HepG2 (cell line): Measurements from ENCODE around the gene RCOR1. TPM values are rescaled to one million over a fixed set of nuclear protein-coding genes. Genes with fewer than 3 reads are reported as not detected.

Experiments
- ATAC-seq: fragments of 200-7000 bp; cut with Tn5 transposase; 3 replicates; pipeline ENCODE4 v1.9.1; 2020; ENCODE audit warnings: mild to moderate bottlenecking, moderate library complexity
- BruUV-seq: library from RNA; stranded (reverse); fragments of 400-500 nt; replicated peaks from 2 replicates; lab custom pipeline; 2021; lab: Mats Ljungman, UMichigan
- CTCF ChIA-PET: fragments of 300-600 bp; formaldehyde crosslinking; extraction: SDS; loops from one replicate; lab custom pipeline; 2021; ENCODE audit warnings: low total read pairs, inconsistent platforms, low intra/inter-chr PET ratio; lab: Yijun Ruan, JAX
- POLR2A ChIA-PET: fragments of 350-600 bp; sonication (Branson Sonifier 250); formaldehyde crosslinking; loops from one replicate; lab custom pipeline; 2020; ENCODE audit warnings: antibody characterized with exemption, inconsistent platforms; lab: Yijun Ruan, JAX
- DNase-seq: peaks from one replicate; pipeline ENCODE4 v3.0.0-alpha.2; 2015; ENCODE audit warnings: low spot score
- FAIRE-seq: peaks from 3 replicates; lab custom pipeline; 2011; peaks lifted over from hg19 to GRCh38; lab: Jason Lieb, UNC
- H2AFZ ChIP-seq: one replicate; pipeline ENCODE4 v1.6.1; 2011; ENCODE audit warnings: low read length, inconsistent platforms
- H3K27ac ChIP-seq: fragments of 300-600 bp; 3 replicates; pipeline ENCODE4 v1.8.0; 2011; ENCODE audit warnings: mixed run types, mild to moderate bottlenecking, mixed read lengths, low read length, inconsistent platforms; ENCODE audit not compliant: insufficient read depth; ENCODE audit errors: extremely low read length
- H3K27me3 ChIP-seq, 2 experiments: fragments of 200-600 bp in 1 of 2; 2 replicates in 1 of 2; 3 replicates in 1 of 2; pipeline versions ENCODE4 v1.6.0 to v1.8.0; 2011; ENCODE audit warnings: low read length in 2 of 2, mild to moderate bottlenecking in 2 of 2, moderate library complexity in 2 of 2, inconsistent platforms in 1 of 2; ENCODE audit not compliant: insufficient read depth in 2 of 2, control insufficient read depth in 1 of 2
- H3K36me3 ChIP-seq, 2 experiments: fragments of 200-600 bp in 1 of 2; replicated peaks in 1 of 2; 2 replicates in 1 of 2; 3 replicates in 1 of 2; pipeline versions ENCODE4 v1.5.1 to v1.8.0; 2011; ENCODE audit warnings: low read length in 2 of 2, inconsistent platforms in 1 of 2; ENCODE audit not compliant: insufficient read depth in 2 of 2, control insufficient read depth in 1 of 2
- H3K4me1 ChIP-seq: 2 replicates; pipeline ENCODE4 v1.5.1; 2012; ENCODE audit warnings: low read length, inconsistent platforms; ENCODE audit not compliant: insufficient read depth
- H3K4me2 ChIP-seq: 2 replicates; pipeline ENCODE4 v1.6.0; 2011; ENCODE audit warnings: low read depth, low read length, inconsistent platforms
- H3K4me3 ChIP-seq, 3 experiments: fragments of 200-600 bp in 1 of 3; sonication (generic), shearing (Covaris generic) in 1 of 3; replicated peaks in 1 of 3; 2 replicates each; pipeline ENCODE4 v1.5.1; 2011 to 2016; ENCODE audit warnings: low read length in 3 of 3, inconsistent platforms in 2 of 3, low read depth in 2 of 3, mild to moderate bottlenecking in 2 of 3, control low read depth in 1 of 3, mixed read lengths in 1 of 3; ENCODE audit not compliant: insufficient read depth in 1 of 3
- H3K79me2 ChIP-seq: one replicate; pipeline ENCODE4 v1.6.1; 2011; ENCODE audit warnings: low read length, inconsistent platforms; ENCODE audit not compliant: insufficient read depth
- H3K9ac ChIP-seq: 2 replicates; pipeline ENCODE4 v1.6.0; 2011; ENCODE audit warnings: mild to moderate bottlenecking, low read depth, low read length, inconsistent platforms; ENCODE audit not compliant: insufficient read depth
- H3K9me3 ChIP-seq: 2 replicates; pipeline ENCODE4 v1.5.1; 2012; ENCODE audit warnings: mild to moderate bottlenecking, low read length
- H4K20me1 ChIP-seq: 2 replicates; pipeline ENCODE4 v1.6.0; 2011; ENCODE audit warnings: inconsistent platforms, mild to moderate bottlenecking, low read length, moderate library complexity; ENCODE audit not compliant: insufficient read depth
- AGO1 ChIP-seq: fragments of 200-400 bp; formaldehyde crosslinking; IDR thresholded peaks from 2 replicates; pipeline ENCODE4 v1.6.1; 2017; ENCODE audit warnings: mild to moderate bottlenecking, low read depth, low read length, moderate library complexity; ENCODE audit not compliant: poor library complexity, severe bottlenecking
- ETV5 ChIP-seq: IDR thresholded peaks from 2 replicates; pipeline ENCODE4 v1.6.1; 2018; ENCODE audit warnings: missing biosample characterization, missing genetic modification reagents, inconsistent platforms, borderline replicate concordance
- NFIC ChIP-seq: IDR thresholded peaks from 2 replicates; pipeline ENCODE4 v1.6.1; 2012; ENCODE audit warnings: mild to moderate bottlenecking, low read length, inconsistent platforms
- TAF1 ChIP-seq: sonication (generic); formaldehyde crosslinking; IDR thresholded peaks from 2 replicates; pipeline ENCODE4 v1.4.0; 2020; ENCODE audit warnings: missing genetic modification reagents
- ZNF234 ChIP-seq: sonication (generic); formaldehyde crosslinking; conservative IDR thresholded peaks from 2 replicates; pipeline ENCODE4 v1.5.1; 2020; ENCODE audit warnings: mild to moderate bottlenecking, missing genetic modification reagents
- ZNF597 ChIP-seq: sonication (generic); formaldehyde crosslinking; IDR thresholded peaks from 2 replicates; pipeline ENCODE4 v1.5.0; 2020; ENCODE audit warnings: missing genetic modification reagents
- ZNF777 ChIP-seq: sonication (generic); formaldehyde crosslinking; IDR thresholded peaks from 2 replicates; pipeline ENCODE4 v1.4.0; 2020; ENCODE audit warnings: missing genetic modification reagents
- WGBS: methylation state at CpG from one replicate; pipeline ENCODE4 v1.1.6; 2017; ENCODE audit warnings: low lambda C conversion rate; 5-methylcytosine and 5-hydroxymethylcytosine counted together
- in situ Hi-C: cut with HindIII; loops from 2 replicates; pipeline ENCODE4 v1.10.0; 2017; ENCODE audit warnings: low pct_unique_long_range_greater_than_20kb; ENCODE audit not compliant: extremely low pct_ligation_motif_present
- intact Hi-C: fragments of 100-400 bp; cut with micrococcal nuclease; formaldehyde crosslinking; loops from one replicate; pipeline ENCODE4 v1.10.0; 2022; ENCODE audit not compliant: unreplicated experiment
- polyA plus RNA-seq, 8 experiments: library from polyadenylated mRNA; depleted of rRNA in 3 of 8; stranded (reverse) in 7 of 8; unstranded in 1 of 8; fragments of >200 nt; fragmentation: Illumina TruSeq in 4 of 8; extraction: Trizol in 4 of 8; gene quantifications; 2 replicates each; pipeline versions ENCODE4 v1.2.1 to v1.2.3, GENCODE V29; 2011 to 2016; ENCODE audit warnings: low read depth in 4 of 8, missing spikeins in 1 of 8, mixed read lengths in 1 of 8; ENCODE audit not compliant: insufficient read depth in 1 of 8
- total RNA-seq, 5 experiments: library from RNA; depleted of rRNA; stranded (reverse); fragments of >200 nt; fragmentation: Illumina TruSeq; extraction: Trizol; gene quantifications; 2 replicates each; pipeline ENCODE4 v1.2.3, GENCODE V29; 2016; ENCODE audit warnings: low read depth in 1 of 5

RCOR1 gene
- total and polyA plus RNA-seq, 2 of the 13 experiments (the other 11 are each of a cell fraction or from before 2014, with no cell fraction given), result 10.2 to 11.1 TPM

GRCh38 chr14:102723650-102724049, 131.2 kb downstream of the RCOR1 start:
- H2AFZ ChIP-seq, result no peak overlapping the region
- H3K4me1 ChIP-seq, result peaks cover 14% of the 10 kb centered on the region
- WGBS, result 98% methylated on average over 5 of the region's 5 CpGs
- no peaks in the 10 kb centered on the region for H3K79me2 ChIP-seq
- H4K20me1 ChIP-seq, result peaks cover 3% of the 10 kb centered on the region; the same call in 1 of the 2 replicates
- H3K4me3 ChIP-seq, result no peak overlapping the region
- no peak overlapping the region for H3K4me2 ChIP-seq
- H3K9ac ChIP-seq, result no peak overlapping the region
- ChIA-PET CTCF (no interaction called here), POLR2A (no interaction called here)
- H3K9me3 ChIP-seq, result no peaks in the 10 kb centered on the region
- DNase-seq (no peak), FAIRE-seq (no peak), ATAC-seq (no peak)
- BruUV-seq, result no TSS peak
- intact Hi-C loops (no loop called here), in situ Hi-C loops (no loop called here)
- H3K27ac ChIP-seq, result no peak overlapping the region
- no peak for TF ChIP-seq TAF1 (CRISPR knock-in tag)
- TF ChIP-seq ZNF777, result no peak
- no peak for TF ChIP-seq ZNF597 (CRISPR knock-in tag)
- TF ChIP-seq AGO1, result no peak
- no peak for TF ChIP-seq ETV5
- TF ChIP-seq NFIC, result no peak
- TF ChIP-seq ZNF234 (CRISPR knock-in tag), result no peak
- H3K36me3 ChIP-seq, result peaks cover 27 to 78% of the 10 kb centered on the region in 2 experiments
- no peaks in the 10 kb centered on the region for H3K27me3 ChIP-seq
